HG03159 (cell line): ENCODE results near the gene MICA.
"Not testable (repeated sequence)": the region's sequence is repeated elsewhere in the genome, so short reads cannot be mapped to it uniquely, and the experiment has no call there.

Source experiments
- ATAC-seq: cut with Tn5 transposase; IDR thresholded peaks from one replicate; pipeline ENCODE4 v1.9.1; 2021; ENCODE audit warnings: mild to moderate bottlenecking, moderate library complexity; ENCODE audit not compliant: unreplicated experiment

Gene MICA

DNA sequence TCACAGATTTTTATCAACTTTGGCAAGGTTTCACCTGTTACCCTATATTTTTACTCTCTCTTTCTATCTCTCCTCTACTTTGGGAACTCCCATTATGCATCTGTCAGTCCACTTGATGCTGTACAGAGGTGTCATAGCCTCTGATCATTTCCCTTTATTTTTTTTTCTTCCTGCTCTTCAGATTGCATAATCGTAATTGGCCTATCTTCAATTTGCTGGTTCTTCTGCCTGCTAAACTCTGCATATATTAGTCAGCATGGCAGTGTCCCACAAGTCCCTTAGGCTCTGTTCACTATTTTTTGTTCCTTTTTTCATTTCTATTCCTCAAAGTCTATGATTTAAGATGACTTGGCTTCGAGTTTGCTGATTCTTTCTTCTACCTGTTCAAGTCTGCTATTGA, 49.9 kb downstream of the MICA start:
- ATAC-seq: no peak

- not testable (repeated sequence) for ATAC-seq
These were observed 56.5 kb downstream of the MICA start for GRCh38 chr6:31459864-31460263.

DNA sequence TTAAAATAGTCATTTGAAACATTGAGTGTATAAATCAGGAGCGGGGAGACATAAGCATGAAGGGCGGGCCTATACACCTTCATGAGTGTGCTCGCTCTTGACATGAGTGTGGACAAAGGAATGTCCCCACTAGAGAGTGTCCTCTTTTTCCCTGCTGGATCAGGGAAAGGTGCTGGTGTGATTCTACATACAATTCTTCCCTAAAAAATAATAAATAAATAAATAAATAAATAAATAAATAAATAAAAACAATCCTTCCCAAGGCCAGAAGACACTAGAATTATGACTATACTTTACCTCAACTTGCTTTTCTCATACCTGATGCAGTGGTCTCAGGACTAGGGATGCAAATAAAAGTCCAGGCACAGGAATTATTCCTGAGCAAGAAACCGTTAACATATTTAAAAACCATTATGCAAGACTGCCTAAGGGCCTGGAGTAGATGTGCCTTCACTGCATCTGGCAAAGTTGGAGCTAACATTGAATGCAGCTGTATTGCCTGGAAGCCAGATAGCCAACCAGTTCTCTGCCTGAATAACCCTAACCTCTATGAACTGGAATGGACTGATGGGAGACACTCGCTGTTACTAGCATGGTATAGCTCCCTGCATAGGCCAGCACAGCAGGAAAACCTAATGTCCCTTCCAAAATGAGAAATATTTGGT, 57.1 kb downstream of the MICA start:
- no peak for ATAC-seq

- peak; percentile 13 for ATAC-seq
These were observed 58.9 kb downstream of the MICA start for GRCh38 chr6:31462026-31462963.

- peak; percentile 90 for ATAC-seq
These were observed 59.8 kb downstream of the MICA start for GRCh38 chr6:31462964-31463870.

GRCh38 chr6:31464252-31465184, 61.1 kb downstream of the MICA start:
- no peak for ATAC-seq
